H9 (cell line): Measurements from ENCODE around the gene CUEDC1. TPM values are rescaled to one million over a fixed set of nuclear protein-coding genes. Genes with fewer than 3 reads are reported as not detected.
A peak's percentile ranks its signal among the peaks of the same experiment; 100 is the strongest.

Source experiments
- DNase-seq: peaks from one replicate; pipeline ENCODE4 v3.0.0-alpha.2; 2017
- H2AFZ ChIP-seq: one replicate; pipeline ENCODE4 v1.6.1; 2013; ENCODE audit warnings: mild to moderate bottlenecking, low read length, control low read depth, moderate library complexity
- H2AK5ac ChIP-seq: 2 replicates; pipeline ENCODE4 v1.6.1; 2013; ENCODE audit warnings: low read length, control low read depth, mixed read lengths; ENCODE audit not compliant: insufficient read length
- H2BK120ac ChIP-seq: one replicate; pipeline ENCODE4 v1.6.1; 2013; ENCODE audit warnings: low read depth, mild to moderate bottlenecking, low read length, control low read depth, inconsistent platforms; ENCODE audit not compliant: poor library complexity, severe bottlenecking
- H2BK12ac ChIP-seq: 2 replicates; pipeline ENCODE4 v1.6.1; 2013; ENCODE audit warnings: low read length, control low read depth, mixed read lengths, low read depth; ENCODE audit not compliant: insufficient read length
- H2BK15ac ChIP-seq: 2 replicates; pipeline ENCODE4 v1.6.1; 2013; ENCODE audit warnings: low read depth, low read length, control low read depth
- H2BK20ac ChIP-seq: one replicate; pipeline ENCODE4 v1.6.1; 2013; ENCODE audit warnings: low read depth, mild to moderate bottlenecking, low read length, control low read depth, inconsistent platforms; ENCODE audit not compliant: poor library complexity, severe bottlenecking
- H2BK5ac ChIP-seq: 2 replicates; pipeline ENCODE4 v1.6.1; 2013; ENCODE audit warnings: low read length, control low read depth, mixed read lengths; ENCODE audit not compliant: insufficient read length
- H3K14ac ChIP-seq: 2 replicates; pipeline ENCODE4 v1.6.1; 2013; ENCODE audit warnings: low read length, control low read depth; ENCODE audit not compliant: insufficient read depth
- H3K18ac ChIP-seq: 2 replicates; pipeline ENCODE4 v1.6.1; 2013; ENCODE audit warnings: low read depth, mild to moderate bottlenecking, mixed read lengths, low read length, control low read depth; ENCODE audit not compliant: insufficient read length
- H3K23ac ChIP-seq: 2 replicates; pipeline ENCODE4 v1.6.1; 2013; ENCODE audit warnings: low read length, control low read depth, mixed read lengths, low read depth; ENCODE audit not compliant: insufficient read length
- H3K23me2 ChIP-seq: 2 replicates; pipeline ENCODE4 v1.6.1; 2013; ENCODE audit warnings: low read depth, mild to moderate bottlenecking, mixed read lengths, low read length, control low read depth; ENCODE audit not compliant: insufficient read length, poor library complexity, severe bottlenecking
- H3K27ac ChIP-seq: 2 replicates; pipeline ENCODE4 v1.5.1; 2013; ENCODE audit warnings: low read length, control low read depth, mixed read lengths, low read depth; ENCODE audit not compliant: insufficient read length
- H3K27me3 ChIP-seq: 2 replicates; pipeline ENCODE4 v1.6.1; 2013; ENCODE audit warnings: low read length, control low read depth, inconsistent platforms; ENCODE audit not compliant: insufficient read depth
- H3K4ac ChIP-seq: 2 replicates; pipeline ENCODE4 v1.6.1; 2013; ENCODE audit warnings: low read depth, mild to moderate bottlenecking, control low read depth, inconsistent platforms, low read length, moderate library complexity
- H3K4me1 ChIP-seq: 2 replicates; pipeline ENCODE4 v1.6.1; 2013; ENCODE audit warnings: low read length, control low read depth, inconsistent platforms; ENCODE audit not compliant: insufficient read depth
- H3K4me2 ChIP-seq: 2 replicates; pipeline ENCODE4 v1.6.1; 2013; ENCODE audit warnings: low read length, control low read depth, mixed read lengths; ENCODE audit not compliant: insufficient read length, insufficient read depth
- H3K56ac ChIP-seq: 2 replicates; pipeline ENCODE4 v1.6.1; 2013; ENCODE audit warnings: low read depth, mild to moderate bottlenecking, mixed read lengths, low read length, control low read depth; ENCODE audit not compliant: insufficient read length
- H3K79me1 ChIP-seq: 2 replicates; pipeline ENCODE4 v1.6.1; 2013; ENCODE audit warnings: low read depth, mild to moderate bottlenecking, moderate library complexity, low read length, control low read depth, inconsistent platforms; ENCODE audit not compliant: insufficient read depth, poor library complexity, severe bottlenecking
- H3K79me2 ChIP-seq: 2 replicates; pipeline ENCODE4 v1.6.1; 2013; ENCODE audit warnings: low read length, control low read depth, inconsistent platforms; ENCODE audit not compliant: insufficient read depth
- H3K9ac ChIP-seq: 2 replicates; pipeline ENCODE4 v1.6.1; 2013; ENCODE audit warnings: low read length, control low read depth, mixed read lengths; ENCODE audit not compliant: insufficient read length; ENCODE audit errors: extremely low read depth
- H3K9me3 ChIP-seq: one replicate; pipeline ENCODE4 v1.6.1; 2013; ENCODE audit warnings: low read depth, low read length, inconsistent platforms; ENCODE audit not compliant: control insufficient read depth
- H3T11ph ChIP-seq: one replicate; pipeline ENCODE4 v1.6.1; 2013; ENCODE audit warnings: mild to moderate bottlenecking, low read length, control low read depth, inconsistent platforms
- H4K20me1 ChIP-seq: one replicate; pipeline ENCODE4 v1.6.1; 2013; ENCODE audit not compliant: control insufficient read depth, insufficient read length, insufficient read depth
- H4K5ac ChIP-seq: 2 replicates; pipeline ENCODE4 v1.6.1; 2013; ENCODE audit warnings: low read depth, mild to moderate bottlenecking, mixed read lengths, low read length, control low read depth; ENCODE audit not compliant: insufficient read length
- H4K8ac ChIP-seq: replicated peaks from 2 replicates; pipeline ENCODE4 v1.6.1; 2013; ENCODE audit warnings: low read length, control low read depth, mixed read lengths, low read depth; ENCODE audit not compliant: insufficient read length
- H4K91ac ChIP-seq: 2 replicates; pipeline ENCODE4 v1.6.1; 2013; ENCODE audit warnings: low read depth, mild to moderate bottlenecking, moderate library complexity, mixed read lengths, low read length, control low read depth; ENCODE audit not compliant: insufficient read length
- H3K27ac Mint-ChIP-seq, 3 experiments: 2 replicates in 2 of 3; 3 replicates in 1 of 3; pipeline ENCODE4 v1.8.0; 2020 to 2021; ENCODE audit warnings: mixed read lengths in 3 of 3, mild to moderate bottlenecking in 1 of 3, moderate library complexity in 1 of 3
- H3K27me3 Mint-ChIP-seq: 2 replicates; pipeline ENCODE4 v1.8.0; 2021; ENCODE audit warnings: low read depth, mild to moderate bottlenecking, moderate library complexity, mixed read lengths
- H3K36me3 Mint-ChIP-seq, 3 experiments: 2 replicates in 2 of 3; 3 replicates in 1 of 3; pipeline ENCODE4 v1.8.0; 2020 to 2021; ENCODE audit warnings: low read depth in 3 of 3, mixed read lengths in 3 of 3; ENCODE audit not compliant: insufficient read depth in 1 of 3
- H3K4me1 Mint-ChIP-seq, 2 experiments: 2 replicates each; pipeline ENCODE4 v1.8.0; 2020; ENCODE audit warnings: mixed read lengths in 2 of 2
- H3K4me3 Mint-ChIP-seq, 2 experiments: 2 replicates in 1 of 2; 3 replicates in 1 of 2; pipeline ENCODE4 v1.8.0; 2020 to 2021; ENCODE audit warnings: mild to moderate bottlenecking in 2 of 2, mixed read lengths in 2 of 2, moderate library complexity in 1 of 2
- H3K9me3 Mint-ChIP-seq, 2 experiments: 2 replicates in 1 of 2; 3 replicates in 1 of 2; pipeline ENCODE4 v1.8.0; 2020; ENCODE audit warnings: mild to moderate bottlenecking in 2 of 2, mixed read lengths in 2 of 2, moderate library complexity in 1 of 2
- WGBS: extraction: QIAGEN DNeasy Blood & Tissue Kit; methylation state at CpG from one replicate; pipeline ENCODE4 v1.1.7; 2013; ENCODE audit warnings: missing lambda C conversion rate, low lambda C conversion rate, mixed read lengths; ENCODE audit not compliant: insufficient read length; ENCODE audit errors: extremely low coverage; 5-methylcytosine and 5-hydroxymethylcytosine counted together
- total RNA-seq: library from RNA; stranded (reverse); gene quantifications from 2 replicates; pipeline ENCODE4 v1.2.1, GENCODE V29; 2021
- TF ChIP-seq, protein P1 (sequence below): fragments of 200-600 bp; sonication (generic); conservative IDR thresholded peaks from 3 replicates; pipeline ENCODE4 v1.8.0; 2021; ENCODE audit warnings: antibody characterized with exemption, mild to moderate bottlenecking

CUEDC1 gene
- total RNA-seq, 1 experiment from 2014 or later: 7.3 TPM

DNA sequence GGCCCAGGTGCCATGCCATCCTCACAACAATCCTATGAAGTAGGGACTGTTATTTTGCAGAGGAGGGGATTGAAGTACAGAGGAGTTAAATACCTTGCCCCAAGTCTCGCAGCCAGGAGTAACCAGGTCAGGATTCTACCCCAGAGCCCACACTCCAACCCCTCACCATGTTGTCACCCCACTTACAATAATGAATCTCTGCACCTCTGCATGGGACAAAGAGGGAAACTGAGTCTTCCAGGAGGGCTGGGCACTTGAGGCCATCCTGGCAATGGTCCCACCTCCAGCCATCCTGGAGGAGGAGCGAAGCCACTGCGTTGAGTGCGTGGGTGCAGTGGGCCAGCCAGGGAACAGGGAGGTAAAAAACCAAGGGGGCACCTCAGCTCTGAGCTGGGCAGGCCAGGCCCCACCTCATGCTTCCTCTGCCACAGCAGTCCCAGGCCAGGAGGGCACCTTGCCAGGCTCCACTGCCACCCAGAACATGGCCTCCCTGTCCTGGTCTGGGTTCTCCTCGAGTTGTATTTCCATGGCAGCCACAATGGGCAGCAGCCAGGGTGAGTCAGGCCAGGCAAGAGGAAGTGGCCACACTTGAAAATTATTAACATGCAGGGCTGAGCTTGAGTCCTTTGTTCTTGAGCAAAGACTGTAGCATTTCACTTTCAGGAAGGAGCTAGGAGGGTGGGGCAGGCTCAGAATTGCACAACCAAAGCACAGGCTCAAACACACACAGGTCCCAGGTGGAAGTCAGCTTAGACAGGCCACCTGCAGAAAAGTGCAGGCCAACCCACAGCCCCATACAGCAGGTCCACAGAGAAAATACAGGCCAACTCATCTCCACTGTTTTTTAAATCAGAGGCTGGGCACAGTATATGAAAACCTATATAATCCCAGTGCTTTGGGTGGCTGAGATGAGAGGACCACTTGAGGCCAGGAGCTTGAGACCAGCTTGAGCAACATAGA is 52.1 kb downstream of the CUEDC1 start:
- no peak overlapping the region for H4K5ac ChIP-seq
- peak overlapping the region; percentile 12 for H3K18ac ChIP-seq
- no peak overlapping the region for H2BK12ac ChIP-seq
- H3T11ph ChIP-seq: no peak overlapping the region
- no peaks in the 10 kb centered on the region for H4K20me1 ChIP-seq
- no peak overlapping the region for H2AK5ac ChIP-seq
- H2BK15ac ChIP-seq: no peak overlapping the region
- no peak overlapping the region for H4K91ac ChIP-seq
- no peak overlapping the region for H3K56ac ChIP-seq
- no peaks in the 10 kb centered on the region for H3K9me3 ChIP-seq
- no peak overlapping the region for H2BK120ac ChIP-seq
- no peak overlapping the region for H2BK5ac ChIP-seq
- no peak overlapping the region for H4K8ac ChIP-seq
- no peaks in the 10 kb centered on the region for H3K79me2 ChIP-seq
- no peak overlapping the region for H3K9ac ChIP-seq
- no peak overlapping the region for H3K23ac ChIP-seq
- Mint-ChIP-seq H3K27me3 (no peaks in the 10 kb centered on the region; the same call in 1 of the 2 replicates), H3K4me1 (peaks cover 56 to 60% of the 10 kb centered on the region in 2 experiments), H3K36me3 (no peaks in the 10 kb centered on the region), H3K4me3 (no peak overlapping the region), H3K9me3 (no peaks in the 10 kb centered on the region; a peak in 2 of 5 replicates), H3K27ac (peak overlapping the region in 2 of 3 experiments; percentile 70 to 94; a peak in 4 of 7 replicates)
- no peak overlapping the region for H2BK20ac ChIP-seq
- H3K27ac ChIP-seq: no peak overlapping the region
- H3K79me1 ChIP-seq: no peaks in the 10 kb centered on the region
- no peaks in the 10 kb centered on the region; the same call in 1 of the 2 replicates for H3K4me1 ChIP-seq
- no peak overlapping the region for H3K4ac ChIP-seq
- H3K23me2 ChIP-seq: no peaks in the 10 kb centered on the region
- no CpG with 5 or more reads among the region's 5 CpGs for WGBS
- H3K4me2 ChIP-seq: no peak overlapping the region
- no peak overlapping the region for H2AFZ ChIP-seq
- peak overlapping the region; percentile 56; the same call in 1 of the 2 replicates for H3K14ac ChIP-seq
- no peak for DNase-seq
- H3K27me3 ChIP-seq: no peaks in the 10 kb centered on the region
- TF ChIP-seq, protein P1, sequence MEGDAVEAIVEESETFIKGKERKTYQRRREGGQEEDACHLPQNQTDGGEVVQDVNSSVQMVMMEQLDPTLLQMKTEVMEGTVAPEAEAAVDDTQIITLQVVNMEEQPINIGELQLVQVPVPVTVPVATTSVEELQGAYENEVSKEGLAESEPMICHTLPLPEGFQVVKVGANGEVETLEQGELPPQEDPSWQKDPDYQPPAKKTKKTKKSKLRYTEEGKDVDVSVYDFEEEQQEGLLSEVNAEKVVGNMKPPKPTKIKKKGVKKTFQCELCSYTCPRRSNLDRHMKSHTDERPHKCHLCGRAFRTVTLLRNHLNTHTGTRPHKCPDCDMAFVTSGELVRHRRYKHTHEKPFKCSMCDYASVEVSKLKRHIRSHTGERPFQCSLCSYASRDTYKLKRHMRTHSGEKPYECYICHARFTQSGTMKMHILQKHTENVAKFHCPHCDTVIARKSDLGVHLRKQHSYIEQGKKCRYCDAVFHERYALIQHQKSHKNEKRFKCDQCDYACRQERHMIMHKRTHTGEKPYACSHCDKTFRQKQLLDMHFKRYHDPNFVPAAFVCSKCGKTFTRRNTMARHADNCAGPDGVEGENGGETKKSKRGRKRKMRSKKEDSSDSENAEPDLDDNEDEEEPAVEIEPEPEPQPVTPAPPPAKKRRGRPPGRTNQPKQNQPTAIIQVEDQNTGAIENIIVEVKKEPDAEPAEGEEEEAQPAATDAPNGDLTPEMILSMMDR: no peak
